Kidney (tissue), 14 donors: ENCODE data around the gene EPHA5. TPM values are rescaled to one million over a fixed set of nuclear protein-coding genes. Genes with fewer than 3 reads are reported as not detected.
A peak's percentile ranks its signal among the peaks of the same experiment; 100 is the strongest.

ENCODE experiments used
- DNase-seq, 5 donors: peaks; one replicate each; pipeline ENCODE4 v3.0.0-alpha.2; 2013 to 2020
- FAIRE-seq: peaks from 2 replicates; lab custom pipeline; 2012; peaks lifted over from hg19 to GRCh38; lab: Jason Lieb, UNC
- H3K27ac ChIP-seq, 2 donors: one replicate each; pipeline ENCODE4 v1.7.0; 2013; ENCODE audit warnings: low read depth in 2 of 2, low read length in 2 of 2, inconsistent platforms in 1 of 2
- H3K27me3 ChIP-seq: one replicate; pipeline ENCODE4 v1.7.1; 2013; ENCODE audit warnings: low read length, inconsistent platforms; ENCODE audit not compliant: control insufficient read depth, insufficient read depth
- H3K36me3 ChIP-seq, 3 donors: one replicate each; pipeline versions ENCODE4 v1.7.0 to v1.7.1; 2013; ENCODE audit warnings: low read length in 3 of 3, control low read depth in 1 of 3, inconsistent platforms in 1 of 3; ENCODE audit not compliant: insufficient read depth in 3 of 3, control insufficient read depth in 2 of 3
- H3K4me1 ChIP-seq, 3 donors: one replicate each; pipeline versions ENCODE4 v1.7.0 to v1.7.1; 2013; ENCODE audit warnings: low read length in 3 of 3, inconsistent platforms in 1 of 3, low read depth in 1 of 3; ENCODE audit not compliant: control insufficient read depth in 2 of 3, insufficient read depth in 2 of 3
- H3K4me3 ChIP-seq, 3 donors: one replicate each; pipeline versions ENCODE4 v1.7.0 to v1.8.1; 2013; ENCODE audit warnings: low read length in 3 of 3, control low read depth in 1 of 3, inconsistent platforms in 1 of 3
- H3K9ac ChIP-seq, 3 donors: one replicate each; pipeline versions ENCODE4 v1.7.0 to v1.7.1; 2013; ENCODE audit warnings: low read length in 3 of 3, control low read depth in 1 of 3, inconsistent platforms in 1 of 3
- H3K9me3 ChIP-seq, 3 donors: one replicate each; pipeline versions ENCODE4 v1.7.0 to v1.7.1; 2013; ENCODE audit warnings: low read length in 3 of 3, control low read depth in 1 of 3, inconsistent platforms in 1 of 3; ENCODE audit not compliant: control insufficient read depth in 2 of 3, insufficient read depth in 1 of 3
- intact Hi-C: fragments of 100-400 bp; cut with DNase I; formaldehyde crosslinking; loops from one replicate; pipeline ENCODE4 v1.11.1; 2022
- polyA plus RNA-seq: library from polyadenylated mRNA; stranded (reverse); fragments of 350-450 nt; fragmentation: Illumina TruSeq; extraction: RNeasy Lipid Tissue Mini Kit (QIAGEN cat#74804); gene quantifications from one replicate; pipeline ENCODE4 v1.2.3, GENCODE V29; 2014; ENCODE audit warnings: low read depth, low replicate concordance; ENCODE audit not compliant: insufficient read depth
- total RNA-seq: library from RNA; stranded (reverse); fragmentation: NEBNext Ultra II Directional; extraction: Animal tissue kit (Norgen Biotek cat#: 25700); gene quantifications from one replicate; pipeline ENCODE4 v1.2.1, GENCODE V29; 2021
- TF ChIP-seq, protein P1 (sequence below): IDR thresholded peaks from 3 replicates; pipeline ENCODE4 v1.5.1; 2012; ENCODE audit warnings: mild to moderate bottlenecking, moderate library complexity, borderline replicate concordance; ENCODE audit not compliant: insufficient read depth; ENCODE audit errors: extremely low read depth
- donor health status: control.
- donor health status: control.
- donor health status: control.
- donor health status: control.
- donor health status: control.
- donor health status: DM: yes; HTN: yes; CAD: no.
- donor health status: Normal renal cell carcinoma (clear cell type).

The EPHA5 gene
- total and polyA plus RNA-seq, 2 donors from 2014 or later = 0.22 TPM; not detected in 1

GRCh38 chr4:65665771-65666523 is 4.3 kb downstream of the EPHA5 start:
- Histone ChIP-seq H3K9ac (no peak overlapping the region), H3K36me3 (no peaks in the 10 kb centered on the region), H3K9me3 (no peaks in the 10 kb centered on the region), H3K4me3 (no peak overlapping the region), H3K4me1 (peaks cover 0 to 8% (median 4%) of the 10 kb centered on the region in 3 donors), H3K27ac (no peak overlapping the region), H3K27me3 (peaks cover 46% of the 10 kb centered on the region)
- no peak for FAIRE-seq
- TF ChIP-seq, protein P1, sequence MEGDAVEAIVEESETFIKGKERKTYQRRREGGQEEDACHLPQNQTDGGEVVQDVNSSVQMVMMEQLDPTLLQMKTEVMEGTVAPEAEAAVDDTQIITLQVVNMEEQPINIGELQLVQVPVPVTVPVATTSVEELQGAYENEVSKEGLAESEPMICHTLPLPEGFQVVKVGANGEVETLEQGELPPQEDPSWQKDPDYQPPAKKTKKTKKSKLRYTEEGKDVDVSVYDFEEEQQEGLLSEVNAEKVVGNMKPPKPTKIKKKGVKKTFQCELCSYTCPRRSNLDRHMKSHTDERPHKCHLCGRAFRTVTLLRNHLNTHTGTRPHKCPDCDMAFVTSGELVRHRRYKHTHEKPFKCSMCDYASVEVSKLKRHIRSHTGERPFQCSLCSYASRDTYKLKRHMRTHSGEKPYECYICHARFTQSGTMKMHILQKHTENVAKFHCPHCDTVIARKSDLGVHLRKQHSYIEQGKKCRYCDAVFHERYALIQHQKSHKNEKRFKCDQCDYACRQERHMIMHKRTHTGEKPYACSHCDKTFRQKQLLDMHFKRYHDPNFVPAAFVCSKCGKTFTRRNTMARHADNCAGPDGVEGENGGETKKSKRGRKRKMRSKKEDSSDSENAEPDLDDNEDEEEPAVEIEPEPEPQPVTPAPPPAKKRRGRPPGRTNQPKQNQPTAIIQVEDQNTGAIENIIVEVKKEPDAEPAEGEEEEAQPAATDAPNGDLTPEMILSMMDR = no peak
- intact Hi-C loops = no loop called here
- peak in 1 of 5 donors; percentile 3 for DNase-seq

- no peaks in the 10 kb centered on the region for H3K36me3 ChIP-seq
- TF ChIP-seq, protein P1 = no peak
- H3K4me1 ChIP-seq = no peaks in the 10 kb centered on the region
- DNase-seq = no peak
- no peak overlapping the region for H3K4me3 ChIP-seq
- no peak overlapping the region for H3K9ac ChIP-seq
- intact Hi-C loops = no loop called here
- no peak overlapping the region for H3K27ac ChIP-seq
- FAIRE-seq = no peak
- H3K9me3 ChIP-seq = no peaks in the 10 kb centered on the region
- peaks cover 16% of the 10 kb centered on the region for H3K27me3 ChIP-seq
Observed at GRCh38 chr4:65661471-65661870, 8.8 kb downstream of the EPHA5 start.

GRCh38 chr4:65658117-65658516 is 12.2 kb downstream of the EPHA5 start:
- H3K4me1 ChIP-seq = no peaks in the 10 kb centered on the region
- intact Hi-C loops = no loop called here
- no peaks in the 10 kb centered on the region for H3K9me3 ChIP-seq
- H3K4me3 ChIP-seq = no peak overlapping the region
- DNase-seq = no peak
- no peak for FAIRE-seq
- no peak overlapping the region for H3K27ac ChIP-seq
- H3K9ac ChIP-seq = no peak overlapping the region
- no peaks in the 10 kb centered on the region for H3K36me3 ChIP-seq
- H3K27me3 ChIP-seq = no peaks in the 10 kb centered on the region
- TF ChIP-seq, protein P1 = no peak

DNA sequence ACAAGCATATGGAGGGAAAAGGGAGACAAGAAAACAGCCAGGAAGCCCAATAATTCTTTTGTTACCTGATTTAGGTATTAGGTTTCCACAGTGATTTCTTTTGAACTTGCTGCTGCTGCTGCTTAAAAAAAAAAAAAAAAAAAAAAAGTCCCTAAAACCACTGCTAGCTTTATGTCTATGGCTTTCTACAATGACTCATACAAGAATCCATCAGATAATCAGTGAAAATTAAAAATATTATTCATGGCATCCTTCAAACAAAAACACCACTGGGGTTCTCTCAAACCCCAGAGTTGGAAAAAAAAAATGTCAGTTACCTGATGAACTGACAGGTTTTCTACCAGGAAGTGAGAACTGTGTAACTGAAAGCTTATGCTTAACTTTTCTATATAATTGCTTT is 14.3 kb downstream of the EPHA5 start:
- H3K9ac ChIP-seq = no peak overlapping the region
- no peak overlapping the region for H3K27ac ChIP-seq
- no peak overlapping the region for H3K4me3 ChIP-seq
- no peak for DNase-seq
- TF ChIP-seq, protein P1 = no peak
- no peaks in the 10 kb centered on the region for H3K27me3 ChIP-seq
- intact Hi-C loops = no loop called here
- no peaks in the 10 kb centered on the region for H3K4me1 ChIP-seq
- no peak for FAIRE-seq
- H3K9me3 ChIP-seq = no peaks in the 10 kb centered on the region
- H3K36me3 ChIP-seq = no peaks in the 10 kb centered on the region
